ENCODE measurements around the gene TEF.

DNA sequence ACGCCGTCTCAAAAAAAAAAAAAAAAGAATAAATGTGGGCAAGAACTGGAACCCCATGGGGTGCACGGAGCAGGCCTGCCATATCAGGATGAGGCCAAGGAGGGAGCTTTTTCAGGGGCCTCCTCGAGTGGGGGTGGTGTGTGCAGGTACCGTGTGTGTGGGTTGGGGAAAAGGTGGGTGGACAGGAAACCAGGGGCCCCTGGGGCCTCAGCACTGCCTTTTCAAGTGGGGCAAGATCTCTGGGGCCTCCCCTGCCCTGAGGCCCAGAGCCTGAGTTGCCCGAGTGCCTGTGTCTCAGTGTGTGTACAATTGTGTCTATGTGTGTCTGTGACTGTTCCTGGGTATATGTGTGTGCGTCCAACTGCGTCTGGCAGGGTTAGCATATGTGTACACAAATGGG lies 23.8 kb downstream of the TEF start:
- no peak for TF ChIP-seq CTCF (IDR thresholded peaks at IDR 0.05)
- TF ChIP-seq POLR2A (IDR thresholded peaks at IDR 0.05) = no peak

Data from thyroid gland (tissue), 4 donors.